NCI-H128 (cell line): ENCODE measurements around the gene TCF7L1.

ENCODE experiments used
- DNase-seq: peaks from one replicate; lab custom pipeline; 2025; ENCODE audit not compliant: unreplicated experiment; lab: John Stamatoyannopoulos, UW

Gene TCF7L1

GRCh38 chr2:85247610-85248009, 114.4 kb downstream of the TCF7L1 start:
- DNase-seq: no peak

- DNase-seq: no peak
Observed at GRCh38 chr2:85248773-85249509, 115.7 kb downstream of the TCF7L1 start.

- no peak for DNase-seq
Observed at GRCh38 chr2:85250045-85250444, 116.9 kb downstream of the TCF7L1 start.

DNA sequence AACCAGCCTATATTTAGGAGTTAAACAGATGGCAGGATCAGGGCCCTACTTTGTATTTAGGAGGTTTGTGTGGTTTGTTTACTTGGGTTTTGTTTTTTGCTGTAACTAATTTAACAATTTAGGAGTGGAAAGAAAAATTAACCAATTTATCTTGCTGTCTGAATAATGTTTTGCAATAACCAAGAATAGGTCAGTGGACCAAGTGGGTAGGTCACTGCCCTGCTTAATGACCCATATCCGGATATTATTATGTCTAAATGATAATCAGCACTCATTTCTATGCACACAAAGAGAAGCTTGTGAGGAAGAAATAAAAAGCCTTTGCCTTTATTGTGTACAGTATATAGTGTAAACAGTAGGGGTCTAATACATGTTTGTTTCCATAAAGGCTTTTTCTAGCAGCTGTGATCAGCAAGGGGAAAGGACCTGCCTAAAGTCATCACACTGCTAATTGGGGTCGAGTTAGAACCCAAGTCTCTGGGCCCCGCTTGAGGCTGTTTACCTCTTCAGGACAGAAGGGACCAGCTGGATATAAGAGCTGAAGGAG, 118.0 kb downstream of the TCF7L1 start:
- no peak for DNase-seq

GRCh38 chr2:85253890-85254289, 120.7 kb downstream of the TCF7L1 start:
- DNase-seq: no peak

GRCh38 chr2:85254540-85255300, 121.5 kb downstream of the TCF7L1 start:
- DNase-seq: no peak

- no peak for DNase-seq
Observed at GRCh38 chr2:85255456-85255812, 122.2 kb downstream of the TCF7L1 start.

GRCh38 chr2:85255813-85256594, 122.8 kb downstream of the TCF7L1 start:
- DNase-seq: no peak

GRCh38 chr2:85257359-85257969, 124.3 kb downstream of the TCF7L1 start:
- no peak for DNase-seq

GRCh38 chr2:85257970-85258605, 124.9 kb downstream of the TCF7L1 start:
- no peak for DNase-seq

DNA sequence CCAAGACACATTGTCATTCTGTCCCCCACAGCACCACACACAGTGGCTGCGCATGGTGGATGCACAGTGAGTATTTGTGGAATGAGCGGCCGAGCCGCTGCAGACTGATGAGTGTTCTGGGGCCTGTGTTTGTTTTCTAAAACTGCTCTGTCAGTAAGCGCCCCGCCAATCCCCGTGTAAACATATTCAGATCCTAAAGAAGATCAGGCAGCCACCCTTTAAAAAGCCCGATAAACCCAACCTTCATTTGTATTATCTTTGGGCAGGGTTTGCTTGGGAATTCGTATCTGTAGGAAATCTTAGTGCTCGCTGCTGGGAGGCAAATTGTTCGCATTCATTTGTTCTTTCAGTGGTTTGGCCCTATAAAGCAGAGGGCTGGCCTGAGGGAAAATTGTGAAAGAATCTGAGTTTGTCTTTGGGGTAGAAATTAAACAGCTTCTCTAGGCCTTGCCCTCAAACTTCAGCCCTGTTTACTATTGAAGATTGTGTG, 126.0 kb downstream of the TCF7L1 start:
- no peak for DNase-seq

- no peak for DNase-seq
Observed at GRCh38 chr2:85259879-85260278, 126.7 kb downstream of the TCF7L1 start.

GRCh38 chr2:85263591-85263990, 130.4 kb downstream of the TCF7L1 start:
- no peak for DNase-seq

- DNase-seq: no peak
Observed at GRCh38 chr2:85264471-85264870, 131.3 kb downstream of the TCF7L1 start.

GRCh38 chr2:85265304-85265703, 132.1 kb downstream of the TCF7L1 start:
- no peak for DNase-seq

DNA sequence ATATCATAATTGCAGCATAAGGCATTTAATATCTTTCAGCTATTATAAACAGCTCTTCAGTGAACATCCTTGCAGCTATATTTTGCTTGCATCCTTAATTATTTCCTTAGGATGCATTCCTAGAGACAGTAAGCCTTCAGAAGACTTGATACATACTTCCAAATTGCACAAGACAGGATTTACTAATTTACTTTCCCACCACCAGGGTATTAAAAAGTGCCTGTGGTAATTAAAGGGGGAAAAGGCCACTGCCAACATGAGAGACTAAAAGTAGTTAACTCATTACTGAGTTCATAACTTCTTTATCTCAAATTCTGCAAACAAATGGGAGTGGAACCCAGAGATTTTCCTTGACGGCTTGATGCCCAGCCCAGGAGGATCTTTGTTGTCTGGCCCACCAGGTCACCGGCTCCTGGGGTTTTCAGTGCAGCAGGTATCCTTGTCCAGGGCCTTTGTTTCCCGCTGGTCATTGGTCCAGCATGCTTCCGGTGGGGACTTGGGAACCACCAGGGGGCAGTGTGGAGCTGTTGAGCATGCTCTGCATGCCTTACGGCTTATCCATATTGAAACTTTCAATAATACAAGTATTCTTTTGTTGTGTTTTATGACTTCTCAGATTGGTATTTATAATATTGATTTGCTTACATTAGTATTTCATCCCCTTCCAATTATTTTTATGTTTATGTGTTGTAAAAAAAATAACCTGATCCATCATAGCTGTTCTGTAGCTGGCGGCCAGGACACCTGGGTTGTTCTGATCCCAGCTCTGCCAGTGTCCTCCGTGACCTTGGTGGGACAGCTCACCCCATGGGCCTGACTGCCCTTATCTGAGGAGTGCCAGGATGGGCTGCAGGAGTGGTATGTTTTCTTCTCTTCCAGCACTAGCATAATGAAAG, 133.2 kb downstream of the TCF7L1 start:
- no peak for DNase-seq

- DNase-seq: no peak
Observed at GRCh38 chr2:85269959-85270358, 136.8 kb downstream of the TCF7L1 start.

GRCh38 chr2:85272357-85272756, 139.2 kb downstream of the TCF7L1 start:
- DNase-seq: no peak
